Fibroblast of villous mesenchyme (primary cell): ENCODE data around the gene CADM1. TPM values are rescaled to one million over a fixed set of nuclear protein-coding genes. Genes with fewer than 3 reads are reported as not detected.

Experiments used
- DNase-seq: peaks from one replicate; pipeline ENCODE4 v3.0.0-alpha.2; 2010; ENCODE audit warnings: low read depth
- H3K4me3 ChIP-seq: 2 replicates; pipeline ENCODE4 v1.5.1; 2011; ENCODE audit warnings: low read depth, mild to moderate bottlenecking, low read length
- total RNA-seq: library from RNA; depleted of rRNA; stranded (reverse); fragments of >200 nt; gene quantifications from 2 replicates; pipeline ENCODE4 v1.2.3, GENCODE V29; 2012
- TF ChIP-seq, protein P1 (sequence below): IDR thresholded peaks from 2 replicates; pipeline ENCODE4 v1.5.1; 2012; ENCODE audit warnings: low read depth, mild to moderate bottlenecking, low read length; ENCODE audit not compliant: insufficient read depth

Gene CADM1
- total RNA-seq, 1 donor: 9.1 TPM

GRCh38 chr11:115498354-115498753 is 5.9 kb downstream of the CADM1 start:
- TF ChIP-seq, protein P1, sequence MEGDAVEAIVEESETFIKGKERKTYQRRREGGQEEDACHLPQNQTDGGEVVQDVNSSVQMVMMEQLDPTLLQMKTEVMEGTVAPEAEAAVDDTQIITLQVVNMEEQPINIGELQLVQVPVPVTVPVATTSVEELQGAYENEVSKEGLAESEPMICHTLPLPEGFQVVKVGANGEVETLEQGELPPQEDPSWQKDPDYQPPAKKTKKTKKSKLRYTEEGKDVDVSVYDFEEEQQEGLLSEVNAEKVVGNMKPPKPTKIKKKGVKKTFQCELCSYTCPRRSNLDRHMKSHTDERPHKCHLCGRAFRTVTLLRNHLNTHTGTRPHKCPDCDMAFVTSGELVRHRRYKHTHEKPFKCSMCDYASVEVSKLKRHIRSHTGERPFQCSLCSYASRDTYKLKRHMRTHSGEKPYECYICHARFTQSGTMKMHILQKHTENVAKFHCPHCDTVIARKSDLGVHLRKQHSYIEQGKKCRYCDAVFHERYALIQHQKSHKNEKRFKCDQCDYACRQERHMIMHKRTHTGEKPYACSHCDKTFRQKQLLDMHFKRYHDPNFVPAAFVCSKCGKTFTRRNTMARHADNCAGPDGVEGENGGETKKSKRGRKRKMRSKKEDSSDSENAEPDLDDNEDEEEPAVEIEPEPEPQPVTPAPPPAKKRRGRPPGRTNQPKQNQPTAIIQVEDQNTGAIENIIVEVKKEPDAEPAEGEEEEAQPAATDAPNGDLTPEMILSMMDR: no peak
- no peak for DNase-seq
- H3K4me3 ChIP-seq: no peak overlapping the region

GRCh38 chr11:115497303-115497702 is 6.9 kb downstream of the CADM1 start:
- TF ChIP-seq, protein P1: no peak
- no peak overlapping the region for H3K4me3 ChIP-seq
- DNase-seq: peak; percentile 6

DNA sequence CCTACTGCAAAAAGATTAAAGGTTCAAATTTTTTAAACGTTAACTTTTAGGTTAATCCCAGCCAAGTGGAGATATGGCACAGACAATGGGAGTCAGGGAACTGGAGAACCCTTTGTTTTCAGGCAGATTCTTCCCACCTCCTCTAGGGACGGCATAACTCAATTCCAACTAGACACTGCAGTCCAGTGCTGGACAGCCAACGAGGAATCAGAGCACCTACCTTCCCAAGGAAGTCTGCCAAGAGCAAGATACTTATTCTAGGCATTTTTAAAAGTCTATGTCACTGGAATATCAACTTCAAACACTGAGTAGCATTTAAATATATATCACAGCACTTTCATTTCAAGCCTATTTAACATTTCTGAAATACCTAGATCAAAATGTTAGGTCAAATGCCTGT is 7.3 kb downstream of the CADM1 start:
- TF ChIP-seq, protein P1: no peak
- DNase-seq: no peak
- H3K4me3 ChIP-seq: no peak overlapping the region

DNA sequence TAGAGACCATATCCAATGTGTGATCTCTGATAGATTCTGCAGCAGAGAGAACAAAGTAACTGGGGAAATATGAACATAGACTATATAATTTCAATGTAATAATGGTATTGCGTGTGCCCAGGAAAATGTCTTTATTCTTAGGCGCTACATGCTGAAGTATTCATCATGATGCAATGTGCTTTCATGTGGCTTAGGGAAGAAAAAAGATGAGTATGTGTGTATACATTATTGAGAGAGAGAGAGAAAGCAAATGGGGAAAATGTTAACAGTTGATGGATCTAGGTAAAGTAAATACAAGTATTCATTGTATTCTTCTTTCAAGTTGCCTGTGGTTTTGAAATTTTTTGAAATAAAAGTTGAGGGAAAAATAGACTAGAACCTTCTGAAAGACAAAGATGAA is 10.3 kb downstream of the CADM1 start:
- no peak for DNase-seq

DNA sequence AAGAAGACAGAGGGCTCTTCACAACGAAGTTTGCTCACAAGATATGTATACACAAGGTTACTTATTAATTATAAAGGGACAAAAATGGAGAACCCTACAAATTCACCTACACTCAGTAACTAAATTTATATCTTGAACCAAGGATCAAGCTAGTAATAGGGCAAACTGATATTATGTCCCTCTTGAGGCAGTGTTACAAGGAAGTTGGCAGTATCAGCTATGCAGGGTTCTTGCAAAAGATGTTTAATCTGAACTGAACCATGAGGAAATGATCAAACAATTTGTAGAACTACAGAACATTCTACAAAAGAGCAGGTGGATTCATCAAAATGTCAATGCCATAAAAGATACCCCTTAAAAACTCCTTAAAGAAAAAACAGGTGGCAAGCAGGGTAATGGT is 10.7 kb downstream of the CADM1 start:
- TF ChIP-seq, protein P1: no peak
- no peak overlapping the region for H3K4me3 ChIP-seq
- no peak for DNase-seq

More for the DNA sequence above, 10.3 kb downstream of the CADM1 start:
- TF ChIP-seq, protein P1: no peak
- H3K4me3 ChIP-seq: no peak overlapping the region

- DNase-seq: no peak
- no peak overlapping the region for H3K4me3 ChIP-seq
- TF ChIP-seq, protein P1: no peak
Observed at GRCh38 chr11:115489466-115489865, 14.7 kb downstream of the CADM1 start.

DNA sequence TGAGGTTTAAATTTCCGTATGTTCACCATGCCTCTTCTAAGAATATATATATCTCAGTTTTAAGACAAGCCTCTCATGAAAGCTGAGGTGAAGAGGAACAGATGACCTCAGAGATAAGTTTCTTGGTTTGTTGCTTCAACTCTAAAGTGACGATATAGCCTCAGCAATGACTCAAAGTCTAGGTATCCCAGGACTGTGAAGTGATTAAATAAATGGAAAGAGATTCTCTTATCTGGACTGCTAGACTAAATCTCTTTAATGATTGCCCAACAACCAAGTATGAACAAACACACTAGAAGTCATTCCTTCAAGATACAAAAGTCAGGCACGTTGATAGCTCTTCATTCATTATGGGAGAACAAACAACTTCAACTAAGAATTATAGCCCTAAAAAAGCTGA is 15.3 kb downstream of the CADM1 start:
- H3K4me3 ChIP-seq: no peak overlapping the region
- TF ChIP-seq, protein P1: no peak
- DNase-seq: peak; percentile 85
